ENCODE results near the gene POLR1A.

- TF ChIP-seq CTCF (IDR thresholded peaks at IDR 0.05; ENCODE audit: insufficient read depth, low read depth, low read length) = no peak
- TF ChIP-seq EZH2 (IDR thresholded peaks at IDR 0.05; ENCODE audit: insufficient read depth, low read length) = no peak
Observed at GRCh38 chr2:86064006-86064405, 41.7 kb downstream of the POLR1A start.
